Measurements from ENCODE around the gene OR10H4. TPM values are rescaled to one million over a fixed set of nuclear protein-coding genes. Genes with fewer than 3 reads are reported as not detected.

Gene OR10H4
- total and polyA plus RNA-seq, 2 of the 13 experiments (the other 11 are each of a cell fraction or from before 2014, with no cell fraction given), result not detected

- TF ChIP-seq MXD1 (CRISPR knock-in tag; IDR thresholded peaks at IDR 0.05) (no peak), TCF12 (IDR thresholded peaks at IDR 0.05) (no peak), TCF12 (CRISPR knock-in tag; IDR thresholded peaks at IDR 0.05) (no peak), DPF2 (CRISPR knock-in tag; IDR thresholded peaks at IDR 0.05; ENCODE audit: borderline replicate concordance, low read depth) (0 out of 2 replicates have a peak, but pooled peaks have one; percentile 16), ETV6 (CRISPR knock-in tag; conservative IDR thresholded peaks at IDR 0.05) (no peak), HMGA1 (CRISPR knock-in tag; conservative IDR thresholded peaks at IDR 0.05) (no peak), ZNF343 (CRISPR knock-in tag; IDR thresholded peaks at IDR 0.05) (no peak), ZBTB42 (CRISPR knock-in tag; IDR thresholded peaks at IDR 0.05) (no peak), FOXA3 (CRISPR knock-in tag; IDR thresholded peaks at IDR 0.05) (peak; percentile 79), ZNF619 (CRISPR knock-in tag; IDR thresholded peaks at IDR 0.05) (no peak), FOXC1 (CRISPR knock-in tag; IDR thresholded peaks at IDR 0.05; ENCODE audit: borderline replicate concordance) (no peak), ZNF224 (CRISPR knock-in tag; IDR thresholded peaks at IDR 0.05) (0 out of 2 replicates have a peak, but pooled peaks have one; percentile 39), ZBTB7B (CRISPR knock-in tag; IDR thresholded peaks at IDR 0.05) (peak; percentile 82; the same call in 1 of the 2 replicates), MAZ (IDR thresholded peaks at IDR 0.05; ENCODE audit: borderline replicate concordance, low read depth, low read length) (no peak), MAZ (CRISPR knock-in tag; IDR thresholded peaks at IDR 0.05; ENCODE audit: low read depth) (no peak), MTF2 (CRISPR knock-in tag; IDR thresholded peaks at IDR 0.05; ENCODE audit: borderline replicate concordance) (no peak), KDM5A (IDR thresholded peaks at IDR 0.05; ENCODE audit: borderline replicate concordance, low read length) (no peak)
- TF ChIP-seq, protein P1, sequence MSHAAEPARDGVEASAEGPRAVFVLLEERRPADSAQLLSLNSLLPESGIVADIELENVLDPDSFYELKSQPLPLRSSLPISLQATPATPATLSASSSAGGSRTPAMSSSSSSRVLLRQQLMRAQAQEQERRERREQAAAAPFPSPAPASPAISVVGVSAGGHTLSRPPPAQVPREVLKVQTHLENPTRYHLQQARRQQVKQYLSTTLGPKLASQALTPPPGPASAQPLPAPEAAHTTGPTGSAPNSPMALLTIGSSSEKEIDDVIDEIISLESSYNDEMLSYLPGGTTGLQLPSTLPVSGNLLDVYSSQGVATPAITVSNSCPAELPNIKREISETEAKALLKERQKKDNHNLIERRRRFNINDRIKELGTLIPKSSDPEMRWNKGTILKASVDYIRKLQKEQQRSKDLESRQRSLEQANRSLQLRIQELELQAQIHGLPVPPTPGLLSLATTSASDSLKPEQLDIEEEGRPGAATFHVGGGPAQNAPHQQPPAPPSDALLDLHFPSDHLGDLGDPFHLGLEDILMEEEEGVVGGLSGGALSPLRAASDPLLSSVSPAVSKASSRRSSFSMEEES (CRISPR knock-in tag; IDR thresholded peaks at IDR 0.05), result 0 out of 2 replicates have a peak, but pooled peaks have one; percentile 2
- TF ChIP-seq, protein P2, sequence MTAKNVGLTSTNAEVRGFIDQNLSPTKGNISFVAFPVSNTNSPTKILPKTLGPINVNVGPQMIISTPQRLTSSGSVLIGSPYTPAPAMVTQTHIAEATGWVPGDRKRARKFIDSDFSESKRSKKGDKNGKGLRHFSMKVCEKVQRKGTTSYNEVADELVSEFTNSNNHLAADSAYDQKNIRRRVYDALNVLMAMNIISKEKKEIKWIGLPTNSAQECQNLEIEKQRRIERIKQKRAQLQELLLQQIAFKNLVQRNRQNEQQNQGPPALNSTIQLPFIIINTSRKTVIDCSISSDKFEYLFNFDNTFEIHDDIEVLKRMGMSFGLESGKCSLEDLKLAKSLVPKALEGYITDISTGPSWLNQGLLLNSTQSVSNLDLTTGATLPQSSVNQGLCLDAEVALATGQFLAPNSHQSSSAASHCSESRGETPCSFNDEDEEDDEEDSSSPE (CRISPR knock-in tag; IDR thresholded peaks at IDR 0.05), result no peak
- TF ChIP-seq, protein P3, sequence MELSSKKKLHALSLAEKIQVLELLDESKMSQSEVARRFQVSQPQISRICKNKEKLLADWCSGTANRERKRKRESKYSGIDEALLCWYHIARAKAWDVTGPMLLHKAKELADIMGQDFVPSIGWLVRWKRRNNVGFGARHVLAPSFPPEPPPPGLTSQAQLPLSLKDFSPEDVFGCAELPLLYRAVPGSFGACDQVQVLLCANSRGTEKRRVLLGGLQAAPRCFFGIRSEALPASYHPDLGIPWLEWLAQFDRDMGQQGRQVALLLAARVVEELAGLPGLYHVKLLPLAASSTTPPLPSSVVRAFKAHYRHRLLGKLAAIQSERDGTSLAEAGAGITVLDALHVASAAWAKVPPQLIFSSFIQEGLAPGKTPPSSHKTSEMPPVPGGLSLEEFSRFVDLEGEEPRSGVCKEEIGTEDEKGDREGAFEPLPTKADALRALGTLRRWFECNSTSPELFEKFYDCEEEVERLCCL (CRISPR knock-in tag; IDR thresholded peaks at IDR 0.05; ENCODE audit: borderline replicate concordance), result no peak
- TF ChIP-seq, protein P4, sequence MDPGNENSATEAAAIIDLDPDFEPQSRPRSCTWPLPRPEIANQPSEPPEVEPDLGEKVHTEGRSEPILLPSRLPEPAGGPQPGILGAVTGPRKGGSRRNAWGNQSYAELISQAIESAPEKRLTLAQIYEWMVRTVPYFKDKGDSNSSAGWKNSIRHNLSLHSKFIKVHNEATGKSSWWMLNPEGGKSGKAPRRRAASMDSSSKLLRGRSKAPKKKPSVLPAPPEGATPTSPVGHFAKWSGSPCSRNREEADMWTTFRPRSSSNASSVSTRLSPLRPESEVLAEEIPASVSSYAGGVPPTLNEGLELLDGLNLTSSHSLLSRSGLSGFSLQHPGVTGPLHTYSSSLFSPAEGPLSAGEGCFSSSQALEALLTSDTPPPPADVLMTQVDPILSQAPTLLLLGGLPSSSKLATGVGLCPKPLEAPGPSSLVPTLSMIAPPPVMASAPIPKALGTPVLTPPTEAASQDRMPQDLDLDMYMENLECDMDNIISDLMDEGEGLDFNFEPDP (CRISPR knock-in tag; conservative IDR thresholded peaks at IDR 0.05), result no peak
- TF ChIP-seq, protein P5, sequence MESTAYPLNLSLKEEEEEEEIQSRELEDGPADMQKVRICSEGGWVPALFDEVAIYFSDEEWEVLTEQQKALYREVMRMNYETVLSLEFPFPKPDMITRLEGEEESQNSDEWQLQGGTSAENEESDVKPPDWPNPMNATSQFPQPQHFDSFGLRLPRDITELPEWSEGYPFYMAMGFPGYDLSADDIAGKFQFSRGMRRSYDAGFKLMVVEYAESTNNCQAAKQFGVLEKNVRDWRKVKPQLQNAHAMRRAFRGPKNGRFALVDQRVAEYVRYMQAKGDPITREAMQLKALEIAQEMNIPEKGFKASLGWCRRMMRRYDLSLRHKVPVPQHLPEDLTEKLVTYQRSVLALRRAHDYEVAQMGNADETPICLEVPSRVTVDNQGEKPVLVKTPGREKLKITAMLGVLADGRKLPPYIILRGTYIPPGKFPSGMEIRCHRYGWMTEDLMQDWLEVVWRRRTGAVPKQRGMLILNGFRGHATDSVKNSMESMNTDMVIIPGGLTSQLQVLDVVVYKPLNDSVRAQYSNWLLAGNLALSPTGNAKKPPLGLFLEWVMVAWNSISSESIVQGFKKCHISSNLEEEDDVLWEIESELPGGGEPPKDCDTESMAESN (CRISPR knock-in tag; conservative IDR thresholded peaks at IDR 0.05), result peak; percentile 9; the same call in 1 of the 2 replicates
These were observed 14.3 kb upstream of the OR10H4 start, which contains the start of gene CYP4F11 (continued) for GRCh38 chr19:15934332-15935078.

Data from HepG2 (cell line).